Measurements from ENCODE around the gene XPNPEP1.

XPNPEP1 gene

DNA sequence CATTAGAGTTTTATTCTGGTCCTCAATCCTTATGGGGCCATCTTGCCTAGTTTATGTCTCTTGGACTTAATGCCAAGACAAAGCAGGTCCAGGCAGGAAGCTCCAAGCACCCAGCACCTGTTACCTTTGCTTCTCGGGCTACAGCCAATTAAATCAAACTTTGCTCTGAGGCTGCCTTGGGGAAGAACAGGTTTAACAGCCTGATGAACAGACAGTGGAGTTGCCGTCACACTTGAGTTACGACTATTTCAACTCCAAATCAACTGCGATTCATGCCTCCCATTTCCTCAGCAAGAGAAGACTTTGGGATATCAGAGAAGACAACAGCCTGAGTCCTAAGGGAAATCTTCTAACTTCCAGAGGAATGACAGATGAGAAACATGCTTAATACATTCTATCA, 62.2 kb downstream of the XPNPEP1 start:
- Histone ChIP-seq H3K9me3 (ENCODE audit: insufficient read depth, low read length) (no peaks in the 10 kb centered on the region), H3K27me3 (ENCODE audit: low read length) (no peaks in the 10 kb centered on the region), H3K4me3 (ENCODE audit: insufficient read depth, low read length, poor library complexity, severe bottlenecking) (no peak overlapping the region), H3K4me2 (ENCODE audit: low read depth, low read length, poor library complexity, severe bottlenecking) (no peak overlapping the region), H2AFZ (ENCODE audit: low read depth, low read length, severe bottlenecking) (no peak overlapping the region), H3K27ac (ENCODE audit: low read depth, low read length) (no peak overlapping the region), H3K79me2 (ENCODE audit: insufficient read depth, low read length) (no peaks in the 10 kb centered on the region), H3K36me3 (ENCODE audit: low read length) (peaks cover 23% of the 10 kb centered on the region), H3K9me2 (replicated peaks; ENCODE audit: insufficient read depth, low read length) (no peaks in the 10 kb centered on the region), H3K9ac (ENCODE audit: low read length) (no peak overlapping the region), H3F3A (ENCODE audit: insufficient read depth) (peaks cover 3% of the 10 kb centered on the region; the same call in 1 of the 2 replicates), H4K20me1 (ENCODE audit: low read depth, low read length) (no peaks in the 10 kb centered on the region)
- TF ChIP-seq, protein P1, sequence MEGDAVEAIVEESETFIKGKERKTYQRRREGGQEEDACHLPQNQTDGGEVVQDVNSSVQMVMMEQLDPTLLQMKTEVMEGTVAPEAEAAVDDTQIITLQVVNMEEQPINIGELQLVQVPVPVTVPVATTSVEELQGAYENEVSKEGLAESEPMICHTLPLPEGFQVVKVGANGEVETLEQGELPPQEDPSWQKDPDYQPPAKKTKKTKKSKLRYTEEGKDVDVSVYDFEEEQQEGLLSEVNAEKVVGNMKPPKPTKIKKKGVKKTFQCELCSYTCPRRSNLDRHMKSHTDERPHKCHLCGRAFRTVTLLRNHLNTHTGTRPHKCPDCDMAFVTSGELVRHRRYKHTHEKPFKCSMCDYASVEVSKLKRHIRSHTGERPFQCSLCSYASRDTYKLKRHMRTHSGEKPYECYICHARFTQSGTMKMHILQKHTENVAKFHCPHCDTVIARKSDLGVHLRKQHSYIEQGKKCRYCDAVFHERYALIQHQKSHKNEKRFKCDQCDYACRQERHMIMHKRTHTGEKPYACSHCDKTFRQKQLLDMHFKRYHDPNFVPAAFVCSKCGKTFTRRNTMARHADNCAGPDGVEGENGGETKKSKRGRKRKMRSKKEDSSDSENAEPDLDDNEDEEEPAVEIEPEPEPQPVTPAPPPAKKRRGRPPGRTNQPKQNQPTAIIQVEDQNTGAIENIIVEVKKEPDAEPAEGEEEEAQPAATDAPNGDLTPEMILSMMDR (IDR thresholded peaks at IDR 0.05; ENCODE audit: insufficient read depth, low read length, poor library complexity, severe bottlenecking) = no peak
- TF ChIP-seq EZH2phosphoT487 (conservative IDR thresholded peaks at IDR 0.05; ENCODE audit: low read length) = no peak

GRCh38 chr10:109859221-109859620, 64.1 kb downstream of the XPNPEP1 start:
- H3K79me2 ChIP-seq (ENCODE audit: insufficient read depth, low read length) = no peaks in the 10 kb centered on the region
- peaks cover 3% of the 10 kb centered on the region; the same call in 1 of the 2 replicates for H3F3A ChIP-seq (ENCODE audit: insufficient read depth)
- no peak overlapping the region for H2AFZ ChIP-seq (ENCODE audit: low read depth, low read length, severe bottlenecking)
- H3K9me2 ChIP-seq (replicated peaks; ENCODE audit: insufficient read depth, low read length) = no peaks in the 10 kb centered on the region
- peaks cover 20% of the 10 kb centered on the region for H3K36me3 ChIP-seq (ENCODE audit: low read length)
- no peaks in the 10 kb centered on the region for H3K9me3 ChIP-seq (ENCODE audit: insufficient read depth, low read length)
- H3K27me3 ChIP-seq (ENCODE audit: low read length) = no peaks in the 10 kb centered on the region
- no peak overlapping the region for H3K4me3 ChIP-seq (ENCODE audit: insufficient read depth, low read length, poor library complexity, severe bottlenecking)
- no peaks in the 10 kb centered on the region for H4K20me1 ChIP-seq (ENCODE audit: low read depth, low read length)
- H3K9ac ChIP-seq (ENCODE audit: low read length) = no peak overlapping the region
- H3K27ac ChIP-seq (ENCODE audit: low read depth, low read length) = no peak overlapping the region
- H3K4me2 ChIP-seq (ENCODE audit: low read depth, low read length, poor library complexity, severe bottlenecking) = no peak overlapping the region
- TF ChIP-seq, protein P1 (IDR thresholded peaks at IDR 0.05; ENCODE audit: insufficient read depth, low read length, poor library complexity, severe bottlenecking) = no peak
- TF ChIP-seq EZH2phosphoT487 (conservative IDR thresholded peaks at IDR 0.05; ENCODE audit: low read length) = no peak

DNA sequence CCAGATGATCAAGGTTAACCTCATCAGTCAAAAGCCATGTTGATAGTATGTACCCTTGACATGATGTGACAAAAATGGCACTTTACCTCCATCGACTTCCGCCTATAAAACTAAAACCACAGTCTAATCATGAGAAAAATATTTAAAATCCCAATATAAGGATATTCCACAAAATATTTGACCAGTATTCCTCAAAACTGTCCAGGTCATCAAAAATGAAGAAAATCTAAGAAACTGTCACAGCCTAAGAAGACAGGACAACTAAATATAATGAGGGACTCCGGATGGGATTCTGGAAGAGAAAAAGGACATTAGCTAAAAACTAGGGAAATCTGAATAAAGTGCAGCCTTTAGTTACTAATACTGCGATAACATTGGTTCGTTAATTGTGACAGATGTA, 67.6 kb downstream of the XPNPEP1 start:
- Histone ChIP-seq H3K4me3 (ENCODE audit: insufficient read depth, low read length, poor library complexity, severe bottlenecking) (no peak overlapping the region), H3K9me3 (ENCODE audit: insufficient read depth, low read length) (no peaks in the 10 kb centered on the region), H3K9ac (ENCODE audit: low read length) (no peak overlapping the region), H2AFZ (ENCODE audit: low read depth, low read length, severe bottlenecking) (no peak overlapping the region), H3F3A (ENCODE audit: insufficient read depth) (peaks cover 3% of the 10 kb centered on the region; the same call in 1 of the 2 replicates), H3K4me2 (ENCODE audit: low read depth, low read length, poor library complexity, severe bottlenecking) (no peak overlapping the region), H3K27me3 (ENCODE audit: low read length) (no peaks in the 10 kb centered on the region), H3K27ac (ENCODE audit: low read depth, low read length) (no peak overlapping the region), H3K79me2 (ENCODE audit: insufficient read depth, low read length) (no peaks in the 10 kb centered on the region), H4K20me1 (ENCODE audit: low read depth, low read length) (no peaks in the 10 kb centered on the region), H3K36me3 (ENCODE audit: low read length) (peaks cover 4% of the 10 kb centered on the region; the same call in 1 of the 2 replicates), H3K9me2 (replicated peaks; ENCODE audit: insufficient read depth, low read length) (no peaks in the 10 kb centered on the region)
- TF ChIP-seq EZH2phosphoT487 (conservative IDR thresholded peaks at IDR 0.05; ENCODE audit: low read length) = no peak
- TF ChIP-seq, protein P1 (IDR thresholded peaks at IDR 0.05; ENCODE audit: insufficient read depth, low read length, poor library complexity, severe bottlenecking) = no peak

Measured in SU-DHL-6 (cell line).